Gastroesophageal sphincter (tissue), 3 donors: ENCODE data around the gene ARHGAP19.

Experiments used
- CTCF ChIP-seq, 4 experiments: fragments of 200-600 bp in 2 of 4; fragments of 450-650 bp in 2 of 4; sonication (generic) in 1 of 4; IDR thresholded peaks; one replicate each; pipeline ENCODE4 v1.5.1; 2017 to 2019; ENCODE audit warnings: antibody characterized with exemption in 4 of 4, mild to moderate bottlenecking in 2 of 4, moderate library complexity in 2 of 4
- EP300 ChIP-seq: sonication (generic); formaldehyde crosslinking; IDR thresholded peaks from one replicate; pipeline ENCODE4 v1.6.1; 2017; ENCODE audit warnings: antibody characterized with exemption, mild to moderate bottlenecking
- POLR2A ChIP-seq, 2 donors: fragments of 450-650 bp; IDR thresholded peaks; one replicate each; pipeline ENCODE4 v1.6.1; 2017; ENCODE audit warnings: antibody characterized with exemption in 2 of 2, mild to moderate bottlenecking in 2 of 2, moderate library complexity in 1 of 2
- POLR2AphosphoS5 ChIP-seq: sonication (generic); formaldehyde crosslinking; IDR thresholded peaks from one replicate; pipeline ENCODE4 v1.6.1; 2017; ENCODE audit warnings: antibody characterized with exemption

GRCh38 chr10:97173036-97173435, 119.4 kb downstream of the ARHGAP19 start:
- no peak for TF ChIP-seq CTCF (IDR thresholded peaks at IDR 0.05)
- TF ChIP-seq POLR2A (IDR thresholded peaks at IDR 0.05), result no peak
- TF ChIP-seq POLR2AphosphoS5, result no peak
- no peak for TF ChIP-seq EP300
